HG03342 (cell line): ENCODE measurements around the gene SLC35F2.

Experiments
- ATAC-seq: cut with Tn5 transposase; IDR thresholded peaks from one replicate; pipeline ENCODE4 v1.9.1; 2021; ENCODE audit warnings: mild to moderate bottlenecking, moderate library complexity; ENCODE audit not compliant: unreplicated experiment

Gene SLC35F2

DNA sequence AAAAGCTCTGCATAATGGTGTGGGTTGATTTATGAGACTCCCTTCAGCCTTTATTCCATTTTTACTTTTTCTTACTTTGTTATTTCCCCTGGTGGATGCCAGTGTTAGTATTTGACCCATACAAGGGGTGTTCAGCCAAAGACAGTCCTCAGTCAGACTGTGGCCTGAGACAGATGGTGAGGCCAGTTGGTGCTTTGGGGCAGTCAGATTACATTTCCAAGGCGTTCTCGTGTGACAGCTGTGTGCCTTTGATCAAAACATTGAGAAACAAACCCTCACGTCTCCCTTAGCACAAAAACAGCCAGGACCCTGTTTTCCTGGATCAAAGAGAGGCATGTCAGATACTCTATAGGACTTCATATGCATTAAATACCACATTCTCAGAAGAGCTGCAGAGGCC lies 115.4 kb downstream of the SLC35F2 start:
- ATAC-seq, result no peak

DNA sequence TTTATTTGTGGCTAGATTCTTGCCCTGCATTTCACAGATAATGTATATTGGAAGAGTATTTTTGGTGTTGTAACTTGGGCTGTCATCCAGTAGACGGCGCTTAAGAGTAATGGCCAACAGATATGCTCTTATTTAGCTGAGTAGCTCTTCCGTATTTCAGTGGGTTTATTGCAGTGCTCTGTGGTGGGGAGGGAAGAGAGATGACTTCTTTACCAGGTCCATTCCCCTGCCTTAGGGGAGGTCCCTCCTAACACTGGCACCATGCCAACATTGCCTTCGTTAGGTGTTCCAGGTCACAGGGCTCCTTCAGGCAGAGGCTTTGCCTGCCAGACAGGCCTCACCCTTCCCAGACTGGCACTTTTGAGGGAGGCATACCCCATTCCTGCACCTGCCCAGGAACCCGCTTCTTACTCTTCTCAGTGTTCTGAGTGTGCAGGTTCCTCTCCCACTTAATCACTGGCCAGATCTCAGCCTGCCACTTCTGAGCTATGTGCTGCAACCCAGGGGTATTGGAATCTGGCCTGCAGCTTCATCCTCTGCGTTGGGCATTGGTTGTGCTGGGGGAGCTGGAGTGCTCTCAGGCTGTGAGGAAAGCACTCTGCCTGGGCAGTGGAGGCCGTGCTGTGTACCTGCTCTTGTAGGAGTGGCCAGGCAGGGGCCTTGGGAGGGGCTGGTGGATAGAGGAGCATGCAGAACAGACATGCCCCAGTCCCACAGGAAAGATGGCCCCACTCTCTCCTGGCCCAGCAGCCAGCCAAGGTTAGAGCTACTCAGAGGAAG lies 117.4 kb downstream of the SLC35F2 start:
- ATAC-seq, result peak; percentile 95
